Thymus (tissue), 11 donors: ENCODE data around the gene MROH7. TPM values are rescaled to one million over a fixed set of nuclear protein-coding genes. Genes with fewer than 3 reads are reported as not detected.
"Not testable (repeated sequence)": the region's sequence is repeated elsewhere in the genome, so short reads cannot be mapped to it uniquely, and the experiment has no call there.

Experiments used
- DNase-seq, 9 donors: peaks; one replicate each; pipeline ENCODE4 v3.0.0-alpha.2; 2013; ENCODE audit warnings: low spot score in 9 of 9, low read depth in 6 of 9, missing footprints in 1 of 9
- H3K27ac ChIP-seq, 2 donors: one replicate each; pipeline ENCODE4 v1.5.1; 2013; ENCODE audit warnings: control low read depth in 1 of 2, low read depth in 1 of 2, low read length in 1 of 2, mild to moderate bottlenecking in 1 of 2, moderate library complexity in 1 of 2
- H3K27me3 ChIP-seq, 2 donors: one replicate each; pipeline ENCODE4 v1.5.1; 2013; ENCODE audit warnings: low read length in 1 of 2; ENCODE audit not compliant: control insufficient read depth in 2 of 2, insufficient read depth in 1 of 2
- H3K36me3 ChIP-seq, 2 donors: one replicate each; pipeline ENCODE4 v1.5.1; 2013; ENCODE audit warnings: low read length in 1 of 2, mild to moderate bottlenecking in 1 of 2, moderate library complexity in 1 of 2; ENCODE audit not compliant: control insufficient read depth in 2 of 2, insufficient read depth in 2 of 2
- H3K4me1 ChIP-seq, 2 donors: one replicate each; pipeline ENCODE4 v1.5.1; 2013; ENCODE audit warnings: low read length in 2 of 2; ENCODE audit not compliant: control insufficient read depth in 2 of 2, insufficient read depth in 2 of 2
- H3K4me3 ChIP-seq, 2 donors: one replicate each; pipeline ENCODE4 v1.5.1; 2013; ENCODE audit warnings: low read length in 2 of 2, control low read depth in 1 of 2, mild to moderate bottlenecking in 1 of 2
- H3K9me3 ChIP-seq, 2 donors: one replicate each; pipeline ENCODE4 v1.5.1; 2013; ENCODE audit warnings: low read length in 1 of 2, mild to moderate bottlenecking in 1 of 2; ENCODE audit not compliant: control insufficient read depth in 2 of 2, insufficient read depth in 1 of 2
- WGBS: extraction: QIAGEN DNeasy Blood & Tissue Kit; methylation state at CpG from one replicate; pipeline ENCODE4 v1.1.7; 2013; 5-methylcytosine and 5-hydroxymethylcytosine counted together
- polyA plus RNA-seq: library from polyadenylated mRNA; stranded (reverse); fragments of 200-250 nt; gene quantifications from one replicate; pipeline ENCODE4 v1.2.3, GENCODE V29; 2013
- total RNA-seq: library from RNA; stranded (reverse); fragments of 120-200 nt; gene quantifications from one replicate; pipeline ENCODE4 v1.2.4, GENCODE V29; 2013
- donor health status: healthy.

Gene MROH7
- total and polyA plus RNA-seq, 2 donors = 0.24 to 1.1 TPM

- no peak for DNase-seq
Measured at GRCh38 chr1:54619749-54620148, 21.8 kb upstream of the MROH7 start.

GRCh38 chr1:54623216-54624007, 18.2 kb upstream of the MROH7 start, which contains the start of gene FAM151A:
Gene FAM151A, minus strand, starts transcription at chr1:54623525. Its CDS starts 130 bp downstream, at chr1:54623395.
- Histone ChIP-seq H3K36me3 (no peaks in the 10 kb centered on the region), H3K9me3 (no peaks in the 10 kb centered on the region), H3K4me1 (no peaks in the 10 kb centered on the region), H3K27me3 (no peaks in the 10 kb centered on the region), H3K27ac (no peak within 1 kb of the TSS), H3K4me3 (no peak within 1 kb of the TSS)
- DNase-seq = no peak
- WGBS = 95% methylated on average over 18 of the region's 18 CpGs

More at GRCh38 chr1:54619749-54620148, 21.8 kb upstream of the MROH7 start:
- WGBS = 98% methylated on average over 8 of the region's 8 CpGs
- no peaks in the 10 kb centered on the region for H3K4me1 ChIP-seq
- H3K36me3 ChIP-seq = no peaks in the 10 kb centered on the region
- no peak overlapping the region for H3K4me3 ChIP-seq
- no peaks in the 10 kb centered on the region for H3K27me3 ChIP-seq
- no peaks in the 10 kb centered on the region for H3K9me3 ChIP-seq
- H3K27ac ChIP-seq = no peak overlapping the region

GRCh38 chr1:54624466-54625464, 16.8 kb upstream of the MROH7 start:
- Histone ChIP-seq H3K36me3 (no peaks in the 10 kb centered on the region), H3K27ac (no peak overlapping the region), H3K9me3 (no peaks in the 10 kb centered on the region), H3K4me3 (no peak overlapping the region), H3K4me1 (no peaks in the 10 kb centered on the region), H3K27me3 (no peaks in the 10 kb centered on the region)
- DNase-seq = no peak
- WGBS = 86% methylated on average over 8 of the region's 8 CpGs

- no peak overlapping the region for H3K27ac ChIP-seq
- H3K4me1 ChIP-seq = no peaks in the 10 kb centered on the region
- no peak for DNase-seq
- no peaks in the 10 kb centered on the region for H3K36me3 ChIP-seq
- no peak overlapping the region for H3K4me3 ChIP-seq
- H3K9me3 ChIP-seq = no peaks in the 10 kb centered on the region
- 94% methylated on average over 10 of the region's 10 CpGs for WGBS
- no peaks in the 10 kb centered on the region for H3K27me3 ChIP-seq
Measured at GRCh38 chr1:54627196-54627595, 14.4 kb upstream of the MROH7 start.

- H3K4me1 ChIP-seq, H3K4me3 ChIP-seq, H3K36me3 ChIP-seq, DNase-seq, H3K27ac ChIP-seq, H3K9me3 ChIP-seq, H3K27me3 ChIP-seq: not testable (repeated sequence)
- WGBS = 91% methylated on average over 7 of the region's 7 CpGs
Measured at GRCh38 chr1:54635804-54636203, 5.8 kb upstream of the MROH7 start.

GRCh38 chr1:54636461-54637446, 4.8 kb upstream of the MROH7 start:
- not testable (repeated sequence) for H3K4me3 ChIP-seq, H3K4me1 ChIP-seq, H3K27ac ChIP-seq, H3K27me3 ChIP-seq, H3K36me3 ChIP-seq, H3K9me3 ChIP-seq, DNase-seq
- WGBS = 80% methylated on average over 14 of the region's 14 CpGs

GRCh38 chr1:54640361-54640760, 1.2 kb upstream of the MROH7 start:
- Histone ChIP-seq H3K4me3 (no peak overlapping the region), H3K36me3 (no peaks in the 10 kb centered on the region), H3K4me1 (no peaks in the 10 kb centered on the region), H3K27ac (no peak overlapping the region), H3K27me3 (no peaks in the 10 kb centered on the region), H3K9me3 (peaks cover 1 to 16% of the 10 kb centered on the region in 2 donors)
- DNase-seq = no peak
- 79% methylated on average over 4 of the region's 4 CpGs for WGBS

GRCh38 chr1:54643736-54644135, 2.1 kb downstream of the MROH7 start:
- no peak for DNase-seq
- Histone ChIP-seq H3K9me3 (peaks cover 1 to 16% of the 10 kb centered on the region in 2 donors), H3K36me3 (no peaks in the 10 kb centered on the region), H3K27ac (no peak overlapping the region), H3K4me3 (no peak overlapping the region), H3K4me1 (no peaks in the 10 kb centered on the region), H3K27me3 (no peaks in the 10 kb centered on the region)
